GM12891 (cell line): ENCODE data around the gene AMY1C.

ENCODE experiments used
- POLR2AphosphoS5 ChIP-seq: IDR thresholded peaks from 2 replicates; pipeline ENCODE4 v1.6.1; 2011; ENCODE audit warnings: low read depth, low read length, control low read depth
- TAF1 ChIP-seq: IDR thresholded peaks from 2 replicates; pipeline ENCODE4 v1.6.1; 2011; ENCODE audit warnings: low read depth, low read length, control low read depth

- TF ChIP-seq POLR2AphosphoS5 (no peak), TAF1 (no peak)
Observed at GRCh38 chr1:103783944-103784377, 34.3 kb downstream of the AMY1C start.
